Inferior parietal cortex (tissue), 1 donor: ENCODE measurements around the gene CLCN2.
A peak's percentile ranks its signal among the peaks of the same experiment; 100 is the strongest.

Source experiments
- DNase-seq: peaks from one replicate; pipeline ENCODE4 v3.0.0-alpha.2; 2016; ENCODE audit errors: extremely low spot score

Gene CLCN2

DNA sequence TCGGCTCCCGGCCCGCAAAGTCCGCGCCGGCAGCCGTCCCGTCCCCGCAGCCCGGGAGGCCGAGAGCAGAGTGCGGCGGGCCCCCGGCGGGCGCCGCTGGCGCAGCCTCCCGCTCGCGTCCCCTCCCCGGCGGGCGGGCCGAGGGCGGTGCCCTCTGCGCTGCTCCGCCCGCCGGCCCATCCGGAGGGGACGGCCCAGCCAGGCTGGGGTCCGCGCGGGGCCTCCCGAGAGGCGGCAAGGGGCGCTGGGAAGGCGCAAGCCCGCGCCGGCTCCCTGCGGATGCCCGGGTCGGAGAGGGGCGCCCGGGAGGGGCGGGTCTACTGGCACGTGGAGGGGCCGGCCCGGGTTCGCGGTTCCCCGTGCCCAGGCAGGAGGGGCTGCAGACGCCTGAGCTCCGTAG lies at the start of gene CLCN2, which contains the start of gene POLR2H:
Gene CLCN2, minus strand, starts transcription at position 74 of the 400 bp plus-strand sequence. CDS start 126 bp downstream, outside the sequence.
Gene POLR2H, plus strand, starts transcription at position 179 of the 400 bp plus-strand sequence. CDS start 1,783 bp downstream, outside the sequence.
- DNase-seq: peak; percentile 59

DNA sequence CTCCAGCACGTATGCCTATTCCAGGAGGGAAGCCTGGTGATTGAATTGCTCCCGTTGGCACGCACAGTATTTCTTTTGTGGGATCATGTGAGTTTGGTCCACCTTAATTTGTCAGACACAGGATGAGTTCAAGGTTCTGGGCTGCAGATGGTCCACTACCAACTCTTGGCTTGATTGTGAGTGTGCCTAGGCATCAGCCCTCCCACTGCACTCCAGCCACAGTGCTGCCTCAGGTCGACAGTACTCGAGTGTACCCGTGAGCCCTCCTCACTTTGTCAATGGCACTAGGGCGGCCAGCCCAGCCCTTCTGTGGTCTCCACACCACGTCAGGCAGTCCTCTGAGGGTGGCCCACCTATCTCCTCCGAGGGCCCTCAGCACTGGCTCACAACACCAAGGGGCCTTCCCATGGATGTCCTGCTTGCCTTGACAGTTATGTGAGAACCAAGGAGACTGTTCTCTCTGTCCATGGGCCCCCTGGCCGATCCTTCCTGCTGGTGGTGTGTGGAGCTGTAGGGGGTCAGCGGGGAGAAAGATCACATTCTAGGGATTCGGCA lies 48.6 kb upstream of the CLCN2 start:
- no peak for DNase-seq

DNA sequence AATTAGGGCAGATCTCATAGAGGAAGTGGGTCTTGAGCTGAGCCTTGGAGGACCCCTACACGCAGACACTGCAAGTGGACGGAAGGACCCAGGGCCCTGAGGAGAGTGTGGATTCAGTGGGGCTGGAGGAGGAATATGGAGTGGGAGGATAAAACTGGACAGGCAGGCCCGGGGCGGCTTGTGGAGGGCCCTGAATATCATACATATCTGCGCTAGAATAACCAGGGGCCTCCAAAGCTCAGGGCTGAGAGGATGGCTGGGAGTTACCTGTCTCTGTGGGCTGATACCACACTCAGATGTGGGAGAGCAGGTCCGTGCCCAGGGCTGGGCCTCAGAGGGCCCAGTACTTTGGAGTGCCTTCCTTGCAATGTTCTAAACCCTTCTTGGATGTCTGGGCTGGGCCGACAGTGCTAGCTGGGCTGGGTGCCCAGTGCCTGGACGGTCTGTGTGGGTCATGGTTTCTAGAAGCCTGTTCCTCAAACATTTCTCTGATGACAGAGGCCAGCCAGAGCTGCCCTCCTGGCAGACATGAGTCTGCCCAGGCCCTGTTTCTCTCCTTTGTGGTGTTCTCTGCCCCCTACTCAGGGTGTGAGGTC lies 48.0 kb upstream of the CLCN2 start:
- DNase-seq: no peak

DNA sequence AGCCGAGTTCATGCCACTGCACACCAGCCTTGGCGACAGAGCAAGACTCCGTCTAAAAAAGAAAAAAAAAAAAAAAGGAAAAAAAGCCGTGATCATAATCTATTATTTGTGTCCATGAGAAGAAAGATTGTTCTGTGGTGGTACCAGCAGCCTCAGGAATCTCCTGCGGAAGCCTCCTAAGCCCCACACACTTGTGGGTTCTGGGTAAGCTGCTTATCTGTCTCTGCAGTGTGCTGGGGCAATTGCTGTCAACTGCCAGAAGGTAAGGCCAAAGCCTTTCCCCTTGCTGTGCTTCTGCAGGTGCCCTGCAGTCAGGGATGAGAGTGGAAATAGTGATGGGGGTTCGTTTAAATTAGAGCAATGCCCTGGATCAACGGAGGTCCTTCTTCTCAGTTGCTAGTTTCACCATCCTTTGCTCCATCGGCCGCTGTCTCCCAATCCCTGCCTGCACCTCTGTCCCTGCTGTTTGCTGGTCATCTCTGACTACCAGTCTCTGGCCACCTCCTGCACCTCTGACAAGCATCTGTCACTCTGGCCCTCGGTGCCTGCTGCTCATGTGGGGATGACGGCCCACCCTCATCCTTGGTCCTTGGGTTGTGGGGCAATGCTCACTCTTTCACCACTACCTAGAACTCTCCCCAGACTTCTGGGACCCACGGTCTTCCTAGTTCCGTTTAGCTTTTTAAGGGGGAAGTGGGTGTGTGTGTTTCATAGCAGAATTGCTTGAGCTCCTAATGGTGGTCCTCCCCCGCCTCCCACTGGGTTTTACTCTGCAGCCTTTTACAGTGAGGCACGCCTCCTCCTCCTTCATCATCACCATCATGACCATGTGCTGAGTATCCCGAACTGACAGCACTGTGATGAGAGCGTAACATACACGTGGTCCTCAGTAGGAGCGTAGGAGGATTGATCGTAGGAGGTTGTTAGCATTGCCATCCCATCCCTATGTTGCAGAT lies 43.9 kb upstream of the CLCN2 start:
- DNase-seq: no peak

DNA sequence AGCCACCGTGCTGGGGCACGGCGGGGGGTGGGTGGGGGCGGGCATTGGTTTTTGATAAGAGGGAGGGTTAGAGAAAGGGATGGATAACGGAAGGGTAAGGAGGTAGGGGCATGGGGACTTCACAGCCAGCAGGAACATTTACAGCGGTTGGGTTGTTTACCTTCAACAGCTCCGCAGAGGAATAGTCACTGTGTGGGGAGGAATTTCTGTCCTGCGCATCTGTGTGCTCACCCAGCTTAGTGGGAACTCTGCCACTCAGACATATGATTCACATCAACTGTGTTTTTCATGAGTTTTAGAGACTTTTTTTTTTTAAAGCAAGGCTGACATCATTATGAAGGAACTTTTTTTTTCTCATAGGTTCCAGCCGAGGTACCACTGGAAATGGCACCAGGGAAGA lies 38.0 kb upstream of the CLCN2 start:
- peak; percentile 40 for DNase-seq

DNA sequence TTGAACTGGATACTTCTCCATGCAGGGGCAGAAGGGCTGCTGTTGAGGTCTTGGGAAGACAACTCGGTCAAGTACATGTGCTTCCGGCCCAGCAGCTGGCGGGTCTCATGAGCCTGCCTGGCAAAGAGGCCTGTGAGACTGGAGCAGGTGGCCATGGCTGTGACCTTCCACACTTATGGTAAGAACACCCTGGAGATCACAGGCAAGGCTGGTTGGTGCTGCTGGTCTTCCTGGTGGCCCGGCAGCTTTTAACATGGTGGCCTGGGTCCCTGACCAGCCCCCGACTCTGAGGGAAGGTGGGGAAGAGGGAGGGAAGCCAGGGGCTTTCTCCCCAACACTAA lies 33.9 kb upstream of the CLCN2 start:
- DNase-seq: no peak

DNA sequence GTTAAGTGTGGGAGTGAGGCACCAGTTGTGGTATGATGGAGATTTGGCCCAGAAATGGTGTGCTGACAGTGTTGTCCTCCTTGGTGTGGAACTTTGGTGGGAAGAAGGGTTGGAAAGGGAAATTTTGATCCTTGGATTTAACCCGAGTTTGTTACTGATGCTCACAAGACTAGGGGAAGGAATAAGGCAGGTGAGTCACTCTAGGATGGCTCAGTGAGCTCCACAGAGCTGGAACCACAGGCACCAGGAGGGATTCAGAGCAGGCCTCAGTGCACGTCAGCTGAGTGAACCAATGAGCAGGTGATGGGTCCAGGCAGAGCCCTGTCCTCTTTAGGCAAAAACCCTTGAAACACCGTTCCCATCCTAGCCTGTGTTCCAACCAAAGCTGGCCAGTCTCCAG lies 29.9 kb upstream of the CLCN2 start:
- no peak for DNase-seq

DNA sequence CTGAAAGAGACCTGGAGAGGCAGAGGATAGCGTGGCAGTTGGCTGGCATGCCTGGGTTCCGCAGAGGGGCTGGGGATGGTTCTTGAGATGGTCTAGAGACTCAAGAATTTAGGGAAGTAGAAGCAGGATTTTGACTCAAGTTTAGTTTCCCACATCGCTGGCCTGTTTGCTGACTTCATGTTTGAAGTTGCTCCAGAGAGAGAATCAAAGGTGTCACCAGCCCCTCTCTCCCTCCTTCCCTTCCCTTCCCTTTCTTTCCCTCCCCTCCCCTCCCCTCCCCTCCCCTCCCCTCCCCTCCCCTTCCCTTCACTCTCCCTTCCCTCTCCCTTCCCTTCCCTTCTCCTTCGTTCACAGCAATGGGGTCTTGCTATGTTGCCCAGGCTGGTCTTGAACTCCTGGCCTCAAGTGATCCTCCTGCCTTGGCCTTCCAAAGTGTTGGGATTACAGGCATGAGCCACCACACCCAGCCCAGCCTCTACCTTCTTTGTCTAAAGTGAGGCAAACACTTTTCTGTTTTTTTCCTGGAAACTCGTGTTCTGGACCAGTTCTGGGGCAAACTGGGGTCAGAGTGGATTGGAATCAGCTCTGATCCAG lies 28.6 kb upstream of the CLCN2 start:
- no peak for DNase-seq

DNA sequence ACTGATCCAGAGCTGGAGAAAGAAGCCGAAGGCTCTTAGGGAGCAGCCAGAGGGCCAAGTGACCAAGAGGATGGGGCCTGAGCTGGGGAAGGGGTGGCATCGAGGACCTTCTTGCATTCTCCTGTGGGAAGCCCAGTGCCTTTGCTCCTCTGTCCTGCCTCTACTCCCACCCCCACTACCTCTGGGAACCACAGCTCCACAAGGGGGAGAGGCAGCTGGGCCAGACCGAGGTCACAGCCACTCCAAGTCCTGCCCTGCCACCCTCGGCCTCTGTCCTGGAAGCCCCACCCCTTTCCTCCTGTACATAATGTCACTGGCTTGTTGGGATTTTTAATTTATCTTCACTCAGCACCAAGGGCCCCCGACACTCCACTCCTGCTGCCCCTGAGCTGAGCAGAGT lies 28.0 kb upstream of the CLCN2 start:
- DNase-seq: no peak

DNA sequence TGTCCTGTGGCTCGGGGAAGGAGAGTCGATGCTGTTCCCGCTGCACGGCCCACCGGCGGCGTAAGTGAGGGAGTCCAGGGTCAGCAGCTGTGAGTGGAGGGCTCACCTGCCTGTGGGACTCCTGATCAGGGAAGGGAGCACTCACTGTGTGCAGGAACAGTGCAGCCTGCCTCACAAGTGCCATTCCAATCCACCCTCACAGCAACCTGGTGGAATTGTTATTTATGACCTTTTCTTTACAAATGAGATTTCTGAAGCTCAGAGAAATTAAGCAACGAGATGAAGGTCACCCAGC lies 27.5 kb upstream of the CLCN2 start:
- no peak for DNase-seq

DNA sequence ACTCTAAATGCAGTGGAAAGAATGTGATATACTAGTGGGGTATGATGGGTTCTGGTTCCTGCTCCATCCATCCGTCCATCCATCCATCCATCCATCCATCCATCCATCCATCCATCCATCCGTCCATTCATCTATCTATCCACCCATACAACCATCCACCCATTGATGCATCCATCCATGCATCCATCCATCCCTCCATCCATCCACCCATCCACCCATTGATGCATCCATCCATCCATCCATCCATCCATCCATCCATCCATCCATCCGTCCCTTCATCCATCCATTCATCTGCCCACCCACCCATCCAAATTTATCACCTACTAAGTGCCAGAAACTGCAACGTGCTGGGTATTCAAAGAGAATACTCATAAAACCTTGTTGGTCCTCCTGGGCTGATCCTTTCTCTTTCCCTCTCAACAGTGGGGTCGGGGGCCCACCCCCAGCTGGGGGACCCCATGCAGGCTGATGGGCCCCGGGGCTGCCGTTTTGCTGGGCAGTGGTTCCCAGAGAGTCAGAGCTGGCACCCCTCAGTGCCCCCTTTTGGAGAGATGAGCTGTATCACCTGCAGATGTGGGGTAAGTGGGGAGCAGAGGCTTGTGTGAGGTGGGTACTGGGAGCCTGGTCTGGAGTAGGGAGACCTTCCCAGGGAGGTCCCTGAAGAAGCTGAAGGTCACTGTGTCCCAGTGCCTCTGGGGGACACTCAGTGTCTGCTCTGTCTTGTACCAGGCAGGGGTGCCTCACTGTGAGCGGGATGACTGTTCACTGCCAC lies 26.9 kb upstream of the CLCN2 start:
- DNase-seq: no peak

DNA sequence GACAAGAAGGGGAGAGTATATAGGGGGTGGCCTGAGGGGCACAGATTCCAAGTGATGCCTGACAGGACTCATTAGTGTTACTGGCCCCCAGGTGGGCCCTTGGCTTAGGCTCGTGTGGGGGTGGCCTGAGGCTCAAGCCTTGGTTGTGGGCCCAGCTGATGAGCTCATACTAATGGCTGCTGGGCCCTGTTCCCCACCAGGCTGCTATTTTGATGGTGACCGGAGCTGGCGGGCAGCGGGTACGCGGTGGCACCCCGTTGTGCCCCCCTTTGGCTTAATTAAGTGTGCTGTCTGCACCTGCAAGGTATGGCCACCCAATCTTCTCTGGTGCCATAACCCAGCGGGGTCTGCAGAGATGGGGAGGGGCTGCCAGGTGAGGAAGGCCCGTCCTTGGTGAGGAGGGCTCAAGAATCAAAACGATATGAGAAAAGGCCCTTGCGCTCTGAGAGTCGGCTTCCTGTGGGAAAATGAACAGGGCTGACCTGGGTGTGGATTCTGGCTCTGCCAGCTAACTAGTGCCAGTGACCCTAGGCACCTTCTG lies 25.8 kb upstream of the CLCN2 start:
- DNase-seq: no peak

DNA sequence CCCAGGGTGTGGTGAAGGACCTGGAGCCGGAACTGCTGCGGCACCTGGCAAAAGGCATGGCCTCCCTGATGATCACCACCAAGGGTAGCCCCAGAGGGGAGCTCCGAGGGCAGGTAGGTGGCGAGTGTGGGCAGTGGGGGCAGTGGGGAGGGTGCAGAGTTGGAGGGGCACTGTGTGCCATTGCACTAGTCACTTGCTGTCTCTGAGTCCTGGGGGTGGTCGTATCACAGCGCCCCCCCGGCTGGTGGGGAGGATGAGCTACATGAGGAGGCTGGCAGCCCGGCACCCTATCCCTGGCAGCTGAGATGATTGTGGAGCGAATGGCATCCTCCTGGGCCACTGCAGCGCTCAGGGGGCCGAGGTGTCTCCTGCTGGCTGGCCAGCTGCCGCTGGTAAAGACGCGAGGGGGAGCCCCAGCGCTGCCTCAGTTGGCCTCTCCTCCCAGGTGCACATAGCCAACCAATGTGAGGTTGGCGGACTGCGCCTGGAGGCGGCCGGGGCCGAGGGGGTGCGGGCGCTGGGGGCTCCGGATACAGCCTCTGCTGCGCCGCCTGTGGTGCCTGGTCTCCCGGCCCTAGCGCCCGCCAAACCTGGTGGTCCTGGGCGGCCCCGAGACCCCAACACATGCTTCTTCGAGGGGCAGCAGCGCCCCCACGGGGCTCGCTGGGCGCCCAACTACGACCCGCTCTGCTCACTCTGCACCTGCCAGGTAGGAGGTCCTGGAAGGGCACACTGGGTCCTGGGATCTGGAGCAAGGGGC lies 24.8 kb upstream of the CLCN2 start:
- DNase-seq: no peak

DNA sequence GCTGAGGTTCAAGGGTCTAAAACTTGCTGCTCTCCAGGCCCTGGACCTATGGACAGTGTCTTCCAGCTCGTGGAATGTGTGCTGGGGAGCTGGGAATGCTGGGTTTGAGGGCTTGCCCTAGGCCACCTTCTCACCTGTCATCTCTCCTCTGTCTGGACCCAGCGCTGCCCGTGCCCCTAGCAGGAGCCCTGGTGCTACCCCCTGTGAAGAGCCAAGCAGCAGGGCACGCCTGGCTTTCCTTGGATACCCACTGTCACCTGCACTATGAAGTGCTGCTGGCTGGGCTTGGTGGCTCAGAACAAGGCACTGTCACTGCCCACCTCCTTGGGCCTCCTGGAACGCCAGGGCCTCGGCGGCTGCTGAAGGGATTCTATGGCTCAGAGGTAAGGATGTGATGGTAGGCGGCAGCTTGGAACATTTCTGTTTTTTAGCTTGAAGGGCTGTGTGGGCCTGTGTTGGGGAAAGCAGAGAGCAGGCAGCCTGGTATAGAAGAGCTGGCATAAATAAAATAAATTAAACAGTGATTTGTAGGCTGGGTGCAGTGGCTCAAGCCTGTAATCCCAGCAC lies 23.5 kb upstream of the CLCN2 start:
- DNase-seq: no peak

DNA sequence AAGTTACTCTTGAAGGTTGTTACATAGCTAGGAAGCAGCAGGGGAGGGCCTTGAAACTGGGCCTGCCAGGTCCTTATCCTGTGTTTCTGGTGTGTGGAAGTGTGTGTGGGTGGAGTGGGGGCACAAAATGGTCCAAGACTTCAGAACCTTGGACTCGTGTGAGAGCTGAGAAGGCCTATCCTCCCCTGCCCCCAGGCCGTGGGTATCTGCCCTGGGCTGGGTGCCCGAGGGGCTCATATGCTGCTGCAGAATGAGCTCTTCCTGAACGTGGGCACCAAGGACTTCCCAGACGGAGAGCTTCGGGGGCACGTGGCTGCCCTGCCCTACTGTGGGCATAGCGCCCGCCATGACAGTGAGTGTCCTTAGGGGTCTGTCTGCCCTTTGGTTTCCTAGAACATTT lies 22.9 kb upstream of the CLCN2 start:
- no peak for DNase-seq

DNA sequence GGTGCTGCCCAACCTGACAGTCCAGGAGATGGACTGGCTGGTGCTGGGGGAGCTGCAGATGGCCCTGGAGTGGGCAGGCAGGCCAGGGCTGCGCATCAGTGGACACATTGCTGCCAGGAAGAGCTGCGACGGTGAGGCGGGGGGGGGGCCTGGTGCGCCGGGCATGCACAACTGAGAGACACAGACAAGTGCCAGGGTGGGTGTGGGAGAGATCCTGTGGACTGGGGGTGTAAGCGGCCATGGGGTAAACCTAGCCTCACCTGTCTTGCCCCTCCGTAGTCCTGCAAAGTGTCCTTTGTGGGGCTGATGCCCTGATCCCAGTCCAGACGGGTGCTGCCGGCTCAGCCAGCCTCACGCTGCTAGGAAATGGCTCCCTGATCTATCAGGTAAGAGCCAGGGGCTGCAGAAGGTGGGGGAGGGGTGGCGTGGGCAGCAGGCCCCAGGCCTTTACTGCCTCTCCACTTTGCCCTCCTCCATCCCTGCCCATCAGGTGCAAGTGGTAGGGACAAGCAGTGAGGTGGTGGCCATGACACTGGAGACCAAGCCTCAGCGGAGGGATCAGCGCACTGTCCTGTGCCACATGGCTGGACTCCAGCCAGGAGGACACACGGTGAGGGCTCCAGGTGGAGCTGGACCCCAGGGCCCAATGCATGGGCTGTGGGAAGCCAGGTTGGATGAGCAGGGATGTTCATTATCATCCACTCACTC lies 21.8 kb upstream of the CLCN2 start:
- no peak for DNase-seq

DNA sequence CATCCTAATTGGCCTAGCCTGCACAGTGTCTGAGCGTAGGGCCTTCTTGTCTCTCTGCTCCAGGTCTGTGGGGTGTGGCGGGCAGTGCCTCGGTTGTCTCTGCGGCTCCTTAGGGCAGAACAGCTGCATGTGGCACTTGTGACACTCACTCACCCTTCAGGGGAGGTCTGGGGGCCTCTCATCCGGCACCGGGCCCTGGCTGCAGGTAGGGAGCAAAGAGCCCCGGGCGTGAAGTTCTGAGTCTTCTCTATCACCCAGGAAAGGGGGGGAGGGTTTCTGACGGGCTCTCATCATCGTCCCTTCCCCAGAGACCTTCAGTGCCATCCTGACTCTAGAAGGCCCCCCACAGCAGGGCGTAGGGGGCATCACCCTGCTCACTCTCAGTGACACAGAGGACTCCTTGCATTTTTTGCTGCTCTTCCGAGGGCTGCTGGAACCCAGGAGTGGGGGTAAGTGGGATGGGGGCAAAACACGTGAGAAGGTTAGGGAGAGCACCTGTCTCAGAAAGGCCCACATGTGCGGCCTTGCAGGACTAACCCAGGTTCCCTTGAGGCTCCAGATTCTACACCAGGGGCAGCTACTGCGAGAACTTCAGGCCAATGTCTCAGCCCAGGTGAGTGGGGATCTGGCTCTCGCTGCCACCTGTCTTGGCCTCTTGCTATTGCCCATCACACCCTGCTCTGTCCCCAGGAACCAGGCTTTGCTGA lies 21.1 kb upstream of the CLCN2 start:
- no peak for DNase-seq

DNA sequence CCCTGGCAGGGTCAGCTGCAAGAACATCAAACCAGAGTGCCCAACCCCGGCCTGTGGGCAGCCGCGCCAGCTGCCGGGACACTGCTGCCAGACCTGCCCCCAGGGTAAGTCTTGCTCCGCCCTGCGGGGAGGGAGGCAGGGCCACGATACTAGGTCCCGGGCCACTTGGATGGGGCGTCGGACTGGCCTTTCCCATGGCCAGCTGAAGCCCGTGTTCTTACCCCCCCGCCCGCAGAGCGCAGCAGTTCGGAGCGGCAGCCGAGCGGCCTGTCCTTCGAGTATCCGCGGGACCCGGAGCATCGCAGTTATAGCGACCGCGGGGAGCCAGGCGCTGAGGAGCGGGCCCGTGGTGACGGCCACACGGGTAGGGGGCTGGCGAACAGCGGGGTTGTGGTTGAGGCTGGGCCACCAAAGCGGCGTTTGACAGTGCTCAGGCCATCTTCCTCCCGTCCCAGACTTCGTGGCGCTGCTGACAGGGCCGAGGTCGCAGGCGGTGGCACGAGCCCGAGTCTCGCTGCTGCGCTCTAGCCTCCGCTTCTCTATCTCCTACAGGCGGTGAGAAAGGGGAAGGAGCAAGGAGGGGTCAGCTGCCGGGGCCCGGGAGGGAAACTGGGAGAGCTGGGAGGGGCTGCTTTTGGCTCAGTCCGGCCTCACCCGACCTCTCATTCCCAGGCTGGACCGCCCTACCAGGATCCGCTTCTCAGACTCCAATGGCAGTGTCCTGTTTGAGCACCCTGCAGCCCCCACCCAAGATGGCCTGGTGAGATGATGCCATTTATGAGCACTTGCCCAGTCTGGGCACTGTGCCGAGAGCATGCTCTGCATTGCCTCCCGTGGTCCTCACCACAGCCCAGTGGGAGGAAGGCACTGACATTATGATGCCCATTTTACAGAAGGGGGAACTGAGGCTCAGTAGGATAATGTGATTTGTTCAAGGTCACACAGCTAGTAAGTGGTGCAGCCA lies 20.1 kb upstream of the CLCN2 start:
- DNase-seq: no peak
